ENCODE data around the gene BET1L. TPM values are rescaled to one million over a fixed set of nuclear protein-coding genes. Genes with fewer than 3 reads are reported as not detected.

BET1L gene
- total and polyA plus RNA-seq, 2 donors (not counting 1 experiment from before 2014, with no cell fraction given) = 21.1 to 70.2 TPM

GRCh38 chr11:215581-216037 lies 8.4 kb upstream of the BET1L start:
- no peaks in the 10 kb centered on the region for H4K20me1 ChIP-seq (ENCODE audit: control insufficient read depth, extremely low read depth, insufficient read depth, low read length)
- no peak overlapping the region for H3K4me3 ChIP-seq (replicated peaks in 1 of 4; ENCODE audit: control extremely low read depth in 1 of 4, insufficient read depth in 1 of 4, low read depth in 3 of 4, low read length in 4 of 4)
- H3K9ac ChIP-seq (ENCODE audit: insufficient read depth, low read length) = no peak overlapping the region
- no peaks in the 10 kb centered on the region for H3K9me3 ChIP-seq (ENCODE audit: control insufficient read depth, insufficient read depth, low read depth, low read length)
- H3K27me3 ChIP-seq (ENCODE audit: control insufficient read depth, insufficient read depth, low read length) = no peaks in the 10 kb centered on the region
- TF ChIP-seq CTCF (conservative IDR thresholded peaks at IDR 0.05 in 1 of 2, IDR thresholded peaks at IDR 0.05 in 1 of 2; ENCODE audit: low read depth in 1 of 2, low read length in 2 of 2) (no peak), EZH2 (IDR thresholded peaks at IDR 0.05; ENCODE audit: low read length, missing control alignments) (no peak)
- no peak overlapping the region for H3K27ac ChIP-seq (ENCODE audit: insufficient read depth, low read length)
- H3K79me2 ChIP-seq (ENCODE audit: control insufficient read depth, insufficient read depth, low read length) = peaks cover 16% of the 10 kb centered on the region
- peaks cover 36% of the 10 kb centered on the region for H3K36me3 ChIP-seq (ENCODE audit: control insufficient read depth, insufficient read depth, low read length)
- H3K4me1 ChIP-seq (ENCODE audit: control insufficient read depth, extremely low read depth, insufficient read depth, low read length) = peaks cover 6% of the 10 kb centered on the region
- H3K4me2 ChIP-seq (ENCODE audit: extremely low read depth, insufficient read depth, low read length) = no peak overlapping the region
- DNase-seq (ENCODE audit: low read depth in 2 of 2) = no peak
- no peak overlapping the region for H2AFZ ChIP-seq (ENCODE audit: low read length)

- Histone ChIP-seq H3K9me3 (ENCODE audit: control insufficient read depth, insufficient read depth, low read depth, low read length) (no peaks in the 10 kb centered on the region), H3K4me1 (ENCODE audit: control insufficient read depth, extremely low read depth, insufficient read depth, low read length) (peaks cover 18% of the 10 kb centered on the region), H3K4me2 (ENCODE audit: extremely low read depth, insufficient read depth, low read length) (no peak overlapping the region), H3K79me2 (ENCODE audit: control insufficient read depth, insufficient read depth, low read length) (peaks cover 31% of the 10 kb centered on the region), H3K36me3 (ENCODE audit: control insufficient read depth, insufficient read depth, low read length) (peaks cover 44% of the 10 kb centered on the region), H3K9ac (ENCODE audit: insufficient read depth, low read length) (no peak overlapping the region), H3K4me3 (replicated peaks in 1 of 4; ENCODE audit: control extremely low read depth in 1 of 4, insufficient read depth in 1 of 4, low read depth in 3 of 4, low read length in 4 of 4) (no peak overlapping the region), H3K27ac (ENCODE audit: insufficient read depth, low read length) (no peak overlapping the region), H4K20me1 (ENCODE audit: control insufficient read depth, extremely low read depth, insufficient read depth, low read length) (no peaks in the 10 kb centered on the region), H2AFZ (ENCODE audit: low read length) (no peak overlapping the region), H3K27me3 (ENCODE audit: control insufficient read depth, insufficient read depth, low read length) (no peaks in the 10 kb centered on the region)
- no peak for TF ChIP-seq EZH2 (IDR thresholded peaks at IDR 0.05; ENCODE audit: low read length, missing control alignments)
- no peak for TF ChIP-seq CTCF (conservative IDR thresholded peaks at IDR 0.05 in 1 of 2, IDR thresholded peaks at IDR 0.05 in 1 of 2; ENCODE audit: low read depth in 1 of 2, low read length in 2 of 2)
- no peak for DNase-seq (ENCODE audit: low read depth in 2 of 2)
Observed at GRCh38 chr11:214083-214482, 6.9 kb upstream of the BET1L start.

- Histone ChIP-seq H3K9me3 (ENCODE audit: control insufficient read depth, insufficient read depth, low read depth, low read length) (no peaks in the 10 kb centered on the region), H3K9ac (ENCODE audit: insufficient read depth, low read length) (no peak overlapping the region), H3K27ac (ENCODE audit: insufficient read depth, low read length) (no peak overlapping the region), H3K36me3 (ENCODE audit: control insufficient read depth, insufficient read depth, low read length) (peaks cover 44% of the 10 kb centered on the region), H2AFZ (ENCODE audit: low read length) (no peak overlapping the region), H3K4me2 (ENCODE audit: extremely low read depth, insufficient read depth, low read length) (no peak overlapping the region), H4K20me1 (ENCODE audit: control insufficient read depth, extremely low read depth, insufficient read depth, low read length) (no peaks in the 10 kb centered on the region), H3K27me3 (ENCODE audit: control insufficient read depth, insufficient read depth, low read length) (no peaks in the 10 kb centered on the region), H3K4me1 (ENCODE audit: control insufficient read depth, extremely low read depth, insufficient read depth, low read length) (peaks cover 18% of the 10 kb centered on the region), H3K79me2 (ENCODE audit: control insufficient read depth, insufficient read depth, low read length) (peaks cover 37% of the 10 kb centered on the region), H3K4me3 (replicated peaks in 1 of 4; ENCODE audit: control extremely low read depth in 1 of 4, insufficient read depth in 1 of 4, low read depth in 3 of 4, low read length in 4 of 4) (no peak overlapping the region)
- TF ChIP-seq EZH2 (IDR thresholded peaks at IDR 0.05; ENCODE audit: low read length, missing control alignments) = no peak
- no peak for TF ChIP-seq CTCF (conservative IDR thresholded peaks at IDR 0.05 in 1 of 2, IDR thresholded peaks at IDR 0.05 in 1 of 2; ENCODE audit: low read depth in 1 of 2, low read length in 2 of 2)
- DNase-seq (ENCODE audit: low read depth in 2 of 2) = no peak
Observed at GRCh38 chr11:213111-213510, 5.9 kb upstream of the BET1L start.

Measured in fibroblast of lung (primary cell).